Measurements from ENCODE around the gene ADARB1.

ADARB1 gene

DNA sequence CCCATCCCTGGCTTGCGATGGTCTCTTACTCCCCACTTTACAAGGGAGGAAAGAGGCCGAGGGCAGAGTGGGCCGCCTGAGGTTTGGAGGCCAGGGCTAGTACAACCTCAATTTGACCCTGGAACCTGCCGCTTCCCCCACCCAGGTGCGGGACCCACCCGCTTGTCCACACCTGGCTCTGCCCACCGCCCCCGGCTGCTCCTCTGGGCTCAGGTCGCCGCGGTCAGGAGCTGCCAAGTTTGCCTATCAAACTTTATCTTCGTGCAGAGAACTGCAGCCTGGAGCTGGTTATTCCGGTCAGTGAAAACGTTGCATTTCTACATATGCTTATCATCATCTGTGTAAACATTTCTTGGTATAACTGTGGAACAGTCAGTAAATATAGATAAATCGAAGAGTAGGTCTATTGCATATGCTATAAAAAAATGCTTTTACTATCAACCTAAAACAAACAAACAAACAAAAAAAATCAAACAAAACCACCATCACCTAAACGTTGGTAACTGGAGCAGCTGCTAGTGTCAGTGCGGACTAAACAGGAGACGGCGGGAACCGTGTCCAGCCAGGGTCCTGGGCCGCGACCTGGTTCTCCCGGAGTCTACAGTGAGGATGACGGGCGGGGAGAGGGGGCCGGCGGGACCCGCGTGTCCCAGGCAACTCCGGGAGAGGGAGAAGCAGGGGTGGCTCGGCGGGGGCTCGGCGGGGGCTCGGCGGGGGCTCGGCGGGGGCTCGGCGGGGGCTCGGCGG lies 906 bp upstream of the ADARB1 start:
- peak overlapping the region; percentile 79 for H3K4me3 ChIP-seq (ENCODE audit: insufficient read length, low read depth)
- peaks cover 23% of the 10 kb centered on the region for H3K27me3 ChIP-seq (ENCODE audit: insufficient read depth, insufficient read length)
- H3K36me3 ChIP-seq (ENCODE audit: insufficient read depth, insufficient read length, low read length): no peaks in the 10 kb centered on the region
- H3K9ac ChIP-seq (ENCODE audit: insufficient read length, low read depth): peak overlapping the region; percentile 71
- H3K9me3 ChIP-seq (ENCODE audit: insufficient read depth, low read length): no peaks in the 10 kb centered on the region
- peaks cover 3% of the 10 kb centered on the region for H3K4me1 ChIP-seq (ENCODE audit: insufficient read depth, insufficient read length)
- DNase-seq (ENCODE audit: low read depth, low spot score): no peak
- TF ChIP-seq SUZ12 (IDR thresholded peaks at IDR 0.05; ENCODE audit: extremely low read depth, insufficient read depth, insufficient read length) (no peak), YY1 (IDR thresholded peaks at IDR 0.05; ENCODE audit: insufficient read depth, insufficient read length) (no peak), ZNF274 (IDR thresholded peaks at IDR 0.05; ENCODE audit: low read depth, low read length) (no peak)

DNA sequence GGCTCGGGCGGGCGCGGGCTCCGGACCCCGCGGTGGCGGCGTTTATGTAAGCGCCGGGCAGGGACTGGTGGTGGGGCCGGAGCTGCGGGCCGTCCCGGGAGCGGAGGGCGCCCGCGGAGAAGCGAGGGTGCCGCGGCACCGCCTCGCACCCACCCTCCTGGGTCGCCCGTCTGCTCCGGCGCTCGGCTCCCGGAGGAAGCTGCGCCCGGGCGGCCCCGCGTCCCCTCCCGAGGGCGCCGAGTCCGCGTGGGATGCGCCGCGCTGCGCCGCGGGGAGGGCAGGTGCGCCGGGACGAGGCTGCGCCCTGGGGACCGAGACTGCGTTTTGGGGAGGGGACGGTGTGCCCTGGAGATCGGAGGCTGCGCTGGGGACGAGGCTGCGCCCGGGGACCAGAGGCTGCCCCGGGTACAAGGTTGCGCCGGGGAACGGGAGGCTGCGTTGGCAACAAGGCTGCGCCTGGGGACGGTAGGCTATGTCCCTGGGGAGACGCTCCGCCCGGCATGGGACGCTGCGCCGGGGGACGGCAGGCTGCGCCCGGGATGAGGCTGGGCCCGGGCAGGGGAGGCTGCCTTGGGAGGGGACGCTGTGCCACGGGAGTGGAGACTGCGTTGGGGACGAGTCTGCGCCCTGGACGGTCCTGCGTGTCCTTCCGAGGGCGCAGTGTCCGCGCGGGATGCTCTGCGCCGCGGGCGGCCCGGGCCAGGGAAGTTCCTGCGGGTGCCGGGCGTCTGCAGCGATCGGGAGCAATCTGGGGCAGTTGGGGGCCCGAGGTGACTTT lies 627 bp downstream of the ADARB1 start:
- DNase-seq (ENCODE audit: low read depth, low spot score): no peak
- peak overlapping the region; percentile 90 for H3K9ac ChIP-seq (ENCODE audit: insufficient read length, low read depth)
- no peaks in the 10 kb centered on the region for H3K9me3 ChIP-seq (ENCODE audit: insufficient read depth, low read length)
- H3K4me3 ChIP-seq (ENCODE audit: insufficient read length, low read depth): peak overlapping the region; percentile 76
- no peaks in the 10 kb centered on the region for H3K4me1 ChIP-seq (ENCODE audit: insufficient read depth, insufficient read length)
- H3K36me3 ChIP-seq (ENCODE audit: insufficient read depth, insufficient read length, low read length): no peaks in the 10 kb centered on the region
- H3K27me3 ChIP-seq (ENCODE audit: insufficient read depth, insufficient read length): peaks cover 23% of the 10 kb centered on the region
- TF ChIP-seq ZNF274 (IDR thresholded peaks at IDR 0.05; ENCODE audit: low read depth, low read length) (no peak), SUZ12 (IDR thresholded peaks at IDR 0.05; ENCODE audit: extremely low read depth, insufficient read depth, insufficient read length) (no peak), YY1 (IDR thresholded peaks at IDR 0.05; ENCODE audit: insufficient read depth, insufficient read length) (no peak)

DNA sequence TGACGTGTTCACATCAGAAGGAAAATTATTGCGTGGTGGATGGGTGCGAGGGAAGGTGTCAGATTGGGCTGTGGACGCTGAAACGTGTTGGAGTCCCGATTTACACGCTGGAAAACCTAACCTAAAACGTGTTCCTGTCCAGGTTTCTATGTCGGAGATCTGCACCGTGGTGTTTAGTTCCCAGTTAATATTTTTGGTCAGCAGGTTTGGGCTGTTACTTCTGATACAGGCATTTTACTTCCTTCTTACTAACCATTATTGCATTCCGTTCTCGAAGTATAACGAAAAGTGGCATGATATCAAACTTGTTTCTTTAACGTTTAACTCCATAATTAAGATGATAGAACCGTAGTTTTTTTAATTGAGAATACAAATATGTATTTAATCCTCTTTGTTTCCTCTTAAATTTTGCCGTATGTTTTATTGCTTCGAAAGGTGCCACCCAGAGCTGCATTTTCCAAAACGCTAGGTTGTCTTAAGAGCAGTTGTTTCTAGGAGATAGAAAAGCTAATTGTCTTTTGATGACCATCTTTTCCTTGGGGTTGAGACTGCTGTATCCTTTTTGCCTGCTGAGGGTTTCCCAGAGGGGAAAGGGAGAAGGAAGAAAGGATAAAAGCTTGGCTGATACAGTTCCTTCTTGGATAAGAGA lies 1.3 kb downstream of the ADARB1 start:
- peak overlapping the region; percentile 76 for H3K4me3 ChIP-seq (ENCODE audit: insufficient read length, low read depth)
- no peaks in the 10 kb centered on the region for H3K4me1 ChIP-seq (ENCODE audit: insufficient read depth, insufficient read length)
- peaks cover 23% of the 10 kb centered on the region for H3K27me3 ChIP-seq (ENCODE audit: insufficient read depth, insufficient read length)
- TF ChIP-seq YY1 (IDR thresholded peaks at IDR 0.05; ENCODE audit: insufficient read depth, insufficient read length) (no peak), ZNF274 (IDR thresholded peaks at IDR 0.05; ENCODE audit: low read depth, low read length) (no peak), SUZ12 (IDR thresholded peaks at IDR 0.05; ENCODE audit: extremely low read depth, insufficient read depth, insufficient read length) (no peak)
- DNase-seq (ENCODE audit: low read depth, low spot score): no peak
- H3K9me3 ChIP-seq (ENCODE audit: insufficient read depth, low read length): no peaks in the 10 kb centered on the region
- no peaks in the 10 kb centered on the region for H3K36me3 ChIP-seq (ENCODE audit: insufficient read depth, insufficient read length, low read length)
- H3K9ac ChIP-seq (ENCODE audit: insufficient read length, low read depth): peak overlapping the region; percentile 90

DNA sequence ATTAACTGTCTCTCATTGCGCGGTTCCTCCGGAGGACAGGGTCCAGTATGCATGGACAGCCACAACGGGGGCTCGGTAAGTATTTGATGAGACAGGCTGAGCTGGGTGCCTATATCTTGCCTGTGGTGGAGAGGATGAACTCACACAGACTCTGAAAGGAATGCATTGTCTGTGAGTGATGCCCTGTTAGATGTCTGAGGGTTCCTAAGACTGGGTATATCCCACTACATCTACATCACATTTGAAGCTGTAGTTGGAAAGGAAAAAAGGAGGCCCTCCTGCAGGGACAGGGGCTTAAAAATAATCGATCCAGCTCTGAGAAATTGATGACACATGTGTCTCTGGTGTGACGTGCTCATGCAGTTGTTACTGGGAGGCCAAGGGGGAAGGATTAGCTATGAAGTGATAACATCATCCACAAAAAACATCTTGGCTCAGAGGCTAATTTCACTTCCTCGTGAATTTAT lies 1.9 kb downstream of the ADARB1 start:
- H3K9me3 ChIP-seq (ENCODE audit: insufficient read depth, low read length): no peaks in the 10 kb centered on the region
- peaks cover 23% of the 10 kb centered on the region for H3K27me3 ChIP-seq (ENCODE audit: insufficient read depth, insufficient read length)
- no peak overlapping the region for H3K4me3 ChIP-seq (ENCODE audit: insufficient read length, low read depth)
- no peak overlapping the region for H3K9ac ChIP-seq (ENCODE audit: insufficient read length, low read depth)
- H3K4me1 ChIP-seq (ENCODE audit: insufficient read depth, insufficient read length): no peaks in the 10 kb centered on the region
- TF ChIP-seq ZNF274 (IDR thresholded peaks at IDR 0.05; ENCODE audit: low read depth, low read length): no peak
- TF ChIP-seq YY1 (IDR thresholded peaks at IDR 0.05; ENCODE audit: insufficient read depth, insufficient read length): no peak
- no peak for TF ChIP-seq SUZ12 (IDR thresholded peaks at IDR 0.05; ENCODE audit: extremely low read depth, insufficient read depth, insufficient read length)
- H3K36me3 ChIP-seq (ENCODE audit: insufficient read depth, insufficient read length, low read length): peaks cover 2% of the 10 kb centered on the region
- DNase-seq (ENCODE audit: low read depth, low spot score): no peak

DNA sequence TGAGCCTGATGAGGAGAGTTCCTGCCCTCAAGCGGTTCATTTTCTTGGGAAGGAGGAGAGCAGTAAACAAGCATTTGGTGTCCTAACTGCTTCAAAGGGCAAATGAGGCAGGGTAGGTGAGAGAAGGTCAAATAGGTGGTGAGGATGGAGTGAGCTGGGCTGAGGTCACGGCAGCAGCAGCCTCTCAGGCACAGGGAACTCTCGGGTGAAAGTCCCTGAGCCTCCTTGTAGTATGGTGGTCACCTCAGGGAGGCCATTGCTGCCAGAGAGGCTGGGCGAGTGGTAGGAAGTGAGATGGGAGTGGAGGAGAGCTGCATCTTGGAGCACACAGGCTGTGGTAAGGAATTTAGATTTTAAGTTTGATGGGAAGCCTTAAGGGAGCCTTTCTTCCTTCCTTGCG lies 4.0 kb downstream of the ADARB1 start:
- Histone ChIP-seq H3K4me1 (ENCODE audit: insufficient read depth, insufficient read length) (no peaks in the 10 kb centered on the region), H3K4me3 (ENCODE audit: insufficient read length, low read depth) (no peak overlapping the region), H3K9ac (ENCODE audit: insufficient read length, low read depth) (no peak overlapping the region), H3K27me3 (ENCODE audit: insufficient read depth, insufficient read length) (peaks cover 23% of the 10 kb centered on the region), H3K9me3 (ENCODE audit: insufficient read depth, low read length) (no peaks in the 10 kb centered on the region), H3K36me3 (ENCODE audit: insufficient read depth, insufficient read length, low read length) (peaks cover 18% of the 10 kb centered on the region)
- TF ChIP-seq ZNF274 (IDR thresholded peaks at IDR 0.05; ENCODE audit: low read depth, low read length) (no peak), YY1 (IDR thresholded peaks at IDR 0.05; ENCODE audit: insufficient read depth, insufficient read length) (no peak), SUZ12 (IDR thresholded peaks at IDR 0.05; ENCODE audit: extremely low read depth, insufficient read depth, insufficient read length) (no peak)
- DNase-seq (ENCODE audit: low read depth, low spot score): no peak

DNA sequence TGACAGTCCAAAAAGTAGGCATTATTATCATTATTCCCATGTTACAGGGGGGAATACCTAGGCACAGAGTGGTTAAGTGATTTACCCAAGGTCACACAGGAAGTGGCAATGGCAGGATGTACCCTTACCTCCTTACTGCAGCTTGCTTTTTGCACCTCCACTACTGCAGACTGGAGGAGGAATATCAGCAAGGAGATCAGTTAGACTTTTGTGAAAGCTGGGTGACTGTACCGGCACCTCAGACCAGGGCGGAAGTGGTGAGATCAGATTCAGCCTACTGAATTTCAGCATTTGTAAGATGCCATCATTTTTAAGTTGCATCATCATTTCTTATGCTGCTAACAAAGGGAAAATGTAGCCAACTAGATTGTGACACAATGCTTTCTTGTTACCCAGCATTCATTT lies 4.5 kb downstream of the ADARB1 start:
- H3K9ac ChIP-seq (ENCODE audit: insufficient read length, low read depth): no peak overlapping the region
- H3K4me3 ChIP-seq (ENCODE audit: insufficient read length, low read depth): no peak overlapping the region
- no peaks in the 10 kb centered on the region for H3K4me1 ChIP-seq (ENCODE audit: insufficient read depth, insufficient read length)
- peaks cover 23% of the 10 kb centered on the region for H3K27me3 ChIP-seq (ENCODE audit: insufficient read depth, insufficient read length)
- no peak for DNase-seq (ENCODE audit: low read depth, low spot score)
- TF ChIP-seq SUZ12 (IDR thresholded peaks at IDR 0.05; ENCODE audit: extremely low read depth, insufficient read depth, insufficient read length) (no peak), YY1 (IDR thresholded peaks at IDR 0.05; ENCODE audit: insufficient read depth, insufficient read length) (no peak), ZNF274 (IDR thresholded peaks at IDR 0.05; ENCODE audit: low read depth, low read length) (no peak)
- no peaks in the 10 kb centered on the region for H3K9me3 ChIP-seq (ENCODE audit: insufficient read depth, low read length)
- peaks cover 21% of the 10 kb centered on the region for H3K36me3 ChIP-seq (ENCODE audit: insufficient read depth, insufficient read length, low read length)

DNA sequence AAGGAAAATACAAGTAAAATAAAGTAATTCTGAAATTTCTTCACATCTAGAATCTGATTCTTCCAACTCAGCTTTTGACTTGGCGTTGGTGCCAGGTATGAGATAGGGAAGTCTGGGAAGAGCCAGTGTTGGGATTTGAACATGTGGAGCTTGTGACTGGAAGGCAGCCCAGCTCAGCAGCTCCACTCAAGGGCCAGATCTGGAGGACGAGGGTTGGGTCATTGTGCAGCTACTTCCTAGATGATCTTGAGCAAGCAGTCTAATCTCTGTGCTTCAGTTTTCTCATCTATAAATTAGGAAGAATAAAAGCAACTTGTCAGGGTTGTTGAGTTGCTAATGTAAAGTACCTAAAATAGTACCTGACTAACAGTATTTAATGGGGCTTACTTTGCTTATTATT lies 5.0 kb downstream of the ADARB1 start:
- no peaks in the 10 kb centered on the region for H3K4me1 ChIP-seq (ENCODE audit: insufficient read depth, insufficient read length)
- TF ChIP-seq YY1 (IDR thresholded peaks at IDR 0.05; ENCODE audit: insufficient read depth, insufficient read length) (no peak), ZNF274 (IDR thresholded peaks at IDR 0.05; ENCODE audit: low read depth, low read length) (no peak), SUZ12 (IDR thresholded peaks at IDR 0.05; ENCODE audit: extremely low read depth, insufficient read depth, insufficient read length) (no peak)
- peaks cover 26% of the 10 kb centered on the region for H3K36me3 ChIP-seq (ENCODE audit: insufficient read depth, insufficient read length, low read length)
- H3K27me3 ChIP-seq (ENCODE audit: insufficient read depth, insufficient read length): peaks cover 23% of the 10 kb centered on the region
- no peak overlapping the region for H3K4me3 ChIP-seq (ENCODE audit: insufficient read length, low read depth)
- H3K9ac ChIP-seq (ENCODE audit: insufficient read length, low read depth): no peak overlapping the region
- no peak for DNase-seq (ENCODE audit: low read depth, low spot score)
- no peaks in the 10 kb centered on the region for H3K9me3 ChIP-seq (ENCODE audit: insufficient read depth, low read length)

Data from NT2/D1 (cell line).